Hematopoietic multipotent progenitor cell treated with erythropoietin and hydrocortisone succinate and interleukin-3 and kit ligand, for 6 days (in vitro differentiated cells): ENCODE data around the gene CRKL.

Experiments
- DNase-seq: peaks from one replicate; pipeline ENCODE4 v3.0.0-alpha.2; 2015

Gene CRKL

DNA sequence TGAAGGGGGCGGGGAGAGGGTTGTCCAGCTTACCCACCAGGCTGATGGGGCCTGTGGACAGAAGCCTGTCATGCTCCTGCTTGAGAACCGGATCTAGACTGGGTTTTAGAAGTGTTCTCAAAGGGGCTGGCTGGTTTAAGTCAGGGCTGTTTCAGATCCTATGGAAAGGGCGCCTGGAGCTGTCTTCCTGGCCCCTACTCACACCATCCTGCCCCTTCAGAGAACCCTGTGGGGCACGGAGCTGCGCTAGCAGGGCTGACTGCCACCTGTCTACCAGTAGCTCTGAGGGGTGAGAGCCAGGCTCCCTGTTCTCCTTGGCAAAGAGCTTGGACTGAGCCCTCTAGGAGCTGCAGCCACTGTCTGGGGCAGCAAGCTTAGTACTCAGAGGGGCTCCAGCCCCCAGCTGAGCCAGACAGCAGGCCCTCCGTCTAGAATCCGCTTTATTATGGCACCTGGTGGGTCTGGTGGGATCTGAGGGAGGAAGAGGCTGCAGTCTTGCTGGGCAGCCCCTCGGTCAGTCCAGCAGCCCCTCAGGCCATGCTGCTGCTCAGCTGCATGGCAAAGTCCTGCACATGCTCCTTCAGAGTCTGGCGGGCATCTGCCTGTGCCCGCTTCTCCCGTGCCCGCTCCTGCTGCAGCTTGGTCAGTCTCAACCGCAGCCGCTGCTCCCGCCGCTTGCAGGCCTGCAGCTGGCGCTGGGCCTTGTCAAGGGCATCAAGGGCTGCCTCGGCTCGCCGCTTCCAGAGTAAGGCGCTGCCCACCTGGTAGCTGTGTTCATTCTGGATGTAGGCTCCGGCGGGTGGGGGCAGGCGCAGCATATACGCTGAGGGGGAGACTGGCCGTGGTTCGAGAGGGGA lies 82.4 kb downstream of the CRKL start:
- no peak for DNase-seq

DNA sequence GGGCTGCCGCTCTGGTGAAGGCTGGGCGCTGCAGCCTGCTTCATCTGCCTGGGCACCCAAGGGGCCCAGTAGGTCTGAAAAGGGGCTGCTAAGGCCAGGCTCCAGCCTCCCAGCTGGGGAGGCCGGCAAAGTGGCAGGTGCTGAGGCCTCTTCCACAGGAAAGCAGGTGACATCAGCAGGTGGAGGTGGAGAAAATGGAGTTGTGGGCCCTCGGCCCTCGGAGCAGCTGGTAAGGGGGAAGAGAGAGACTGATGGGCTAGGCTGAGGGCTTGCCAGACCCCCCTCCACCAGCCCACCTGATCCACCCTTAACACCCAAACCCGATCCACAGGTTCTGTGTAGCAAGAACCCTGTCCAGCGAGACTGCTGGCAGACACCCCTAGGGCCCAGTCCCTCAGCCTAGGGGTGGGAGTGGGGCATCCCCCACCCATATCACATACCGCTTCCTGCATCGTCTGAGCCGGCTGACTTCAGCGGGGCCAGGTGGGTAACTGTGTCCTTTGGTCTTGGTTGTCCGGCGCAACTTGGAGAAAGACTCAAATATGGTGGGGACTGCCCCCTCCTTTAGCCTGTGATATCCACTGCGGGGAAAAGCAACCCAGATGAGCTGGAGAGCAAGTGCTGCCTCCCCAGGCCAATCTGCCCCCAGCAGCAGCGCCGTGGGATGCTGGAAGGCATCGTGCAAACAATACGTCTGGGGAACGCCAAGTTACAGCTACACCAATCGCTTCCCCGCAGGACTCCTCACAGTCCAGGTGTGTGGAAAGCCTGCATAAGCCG lies 83.2 kb downstream of the CRKL start:
- DNase-seq, result no peak

DNA sequence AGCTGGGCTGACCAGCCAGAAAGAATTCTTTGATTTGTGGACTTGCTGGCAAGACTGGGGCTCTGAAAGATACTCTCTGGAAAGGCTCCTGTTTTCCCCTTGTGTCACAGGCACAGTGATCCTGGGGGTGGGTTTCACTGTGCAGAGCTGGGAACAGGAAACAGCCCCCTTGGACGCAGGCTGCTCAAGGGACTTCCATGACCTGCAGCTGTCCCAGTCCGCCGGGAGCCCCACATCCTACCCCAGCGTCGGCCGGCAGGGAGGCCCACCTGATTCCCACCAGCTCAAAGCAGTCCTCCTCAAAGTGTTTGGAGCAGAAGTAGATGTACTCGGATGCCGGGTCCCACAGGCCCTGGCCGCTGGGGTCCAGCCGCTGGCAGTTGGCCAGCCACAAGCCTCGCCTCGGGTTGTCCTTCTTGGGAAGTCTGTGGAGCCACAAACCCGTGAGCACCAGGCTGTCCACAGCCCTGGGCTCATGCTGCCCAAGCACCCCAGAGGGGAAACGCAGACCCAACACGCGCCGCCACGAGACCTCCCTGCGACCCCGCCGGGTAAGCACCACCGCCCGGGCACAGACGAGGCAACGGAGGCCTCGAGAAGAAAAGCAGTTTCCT lies 83.9 kb downstream of the CRKL start:
- no peak for DNase-seq

DNA sequence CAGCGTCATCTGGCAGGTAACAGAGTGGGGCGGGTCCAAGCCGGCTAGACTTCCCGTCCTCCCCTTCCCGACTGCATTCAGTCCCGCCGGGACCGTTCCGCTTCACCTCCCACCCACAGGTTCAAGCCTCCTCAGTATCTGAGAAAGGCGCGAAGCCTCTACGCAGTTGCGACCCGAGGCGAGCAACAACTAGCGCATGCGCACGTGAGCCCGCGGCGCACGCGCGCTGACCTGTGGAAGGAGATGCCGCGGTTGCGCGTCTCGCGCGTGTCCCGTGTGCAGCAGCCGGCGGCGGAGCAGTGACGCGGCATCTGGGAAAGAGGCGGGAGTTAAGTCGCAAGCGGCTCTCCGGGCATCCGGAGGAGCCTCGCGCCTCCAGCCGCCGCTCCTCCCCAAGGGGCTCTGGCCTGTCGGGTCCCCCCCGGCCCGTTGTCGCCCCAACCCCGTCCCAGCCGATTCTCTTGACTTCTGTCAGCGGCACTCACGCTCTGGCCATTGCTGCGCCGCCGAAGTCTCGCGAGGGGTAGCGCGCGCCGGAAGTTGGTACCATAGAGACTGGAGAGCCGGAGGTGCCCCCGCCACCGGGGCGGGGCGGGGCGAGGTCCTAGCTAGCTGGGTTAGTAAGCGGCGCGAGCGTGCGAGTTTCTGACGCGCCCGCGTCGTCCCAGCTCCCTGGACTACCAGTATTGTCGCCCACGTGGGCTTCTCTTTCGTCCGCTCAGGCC lies 84.6 kb downstream of the CRKL start, which contains the start of gene THAP7:
Gene THAP7, minus strand, starts transcription at position 518 of the 725 bp plus-strand sequence. Its CDS starts 207 bp downstream, at position 311.
- DNase-seq, result peak; percentile 97
